AG20443 (cell line): ENCODE results near the gene TNS1.

Experiments
- DNase-seq: peaks from one replicate; pipeline ENCODE4 v3.0.0; 2012; ENCODE audit warnings: low spot score, mixed read lengths

The TNS1 gene

GRCh38 chr2:217998926-217999594 is 3.7 kb downstream of the TNS1 start:
- DNase-seq = no peak

GRCh38 chr2:217997510-217997909 is 5.3 kb downstream of the TNS1 start:
- no peak for DNase-seq

- DNase-seq = peak; percentile 80
These were observed 6.4 kb downstream of the TNS1 start for GRCh38 chr2:217996361-217996760.

- peak; percentile 82 for DNase-seq
These were observed 7.0 kb downstream of the TNS1 start for GRCh38 chr2:217995731-217996231.

- peak; percentile 88 for DNase-seq
These were observed 8.0 kb downstream of the TNS1 start for GRCh38 chr2:217994776-217995274.

- DNase-seq = peak; percentile 77
These were observed 8.9 kb downstream of the TNS1 start for GRCh38 chr2:217993817-217994463.

GRCh38 chr2:217993138-217993537 is 9.7 kb downstream of the TNS1 start:
- no peak for DNase-seq

- DNase-seq = no peak
These were observed 10.7 kb downstream of the TNS1 start for GRCh38 chr2:217992061-217992460.

- no peak for DNase-seq
These were observed 11.9 kb downstream of the TNS1 start for GRCh38 chr2:217990791-217991465.

- DNase-seq = no peak
These were observed 12.4 kb downstream of the TNS1 start for GRCh38 chr2:217990389-217990788.

- DNase-seq = no peak
These were observed 13.4 kb downstream of the TNS1 start for GRCh38 chr2:217989221-217989948.

GRCh38 chr2:217988840-217989204 is 14.0 kb downstream of the TNS1 start:
- no peak for DNase-seq

GRCh38 chr2:217988014-217988839 is 14.6 kb downstream of the TNS1 start:
- peak; percentile 80 for DNase-seq

GRCh38 chr2:217987391-217987790 is 15.4 kb downstream of the TNS1 start:
- no peak for DNase-seq

GRCh38 chr2:217986256-217986961 is 16.4 kb downstream of the TNS1 start:
- no peak for DNase-seq

GRCh38 chr2:217983276-217984233 is 19.2 kb downstream of the TNS1 start:
- no peak for DNase-seq

GRCh38 chr2:217981971-217982370 is 20.8 kb downstream of the TNS1 start:
- DNase-seq = no peak

- DNase-seq = no peak
These were observed 21.6 kb downstream of the TNS1 start for GRCh38 chr2:217981084-217981730.

- no peak for DNase-seq
These were observed 22.2 kb downstream of the TNS1 start for GRCh38 chr2:217980591-217980990.
